HEK293 (cell line): ENCODE measurements around the gene ITPRIPL2.

Experiments used
- GFI1B ChIP-seq: fragments of 450-650 bp; formaldehyde crosslinking; IDR thresholded peaks from 2 replicates; pipeline ENCODE4 v1.5.1; 2016; ENCODE audit warnings: missing biosample characterization, missing genetic modification characterization
- GLI2 ChIP-seq: fragments of 450-650 bp; formaldehyde crosslinking; IDR thresholded peaks from 2 replicates; pipeline ENCODE4; 2017; ENCODE audit warnings: missing biosample characterization, missing genetic modification characterization, low read depth, borderline replicate concordance
- HOXD13 ChIP-seq: sonication (generic); formaldehyde crosslinking; IDR thresholded peaks from 2 replicates; pipeline ENCODE4 v1.8.0; 2022; ENCODE audit warnings: missing genetic modification reagents, borderline replicate concordance
- OVOL3 ChIP-seq: fragments of 450-650 bp; formaldehyde crosslinking; IDR thresholded peaks from 2 replicates; pipeline ENCODE4 v1.5.1; 2016; ENCODE audit warnings: missing biosample characterization, missing genetic modification characterization
- SCRT1 ChIP-seq: fragments of 450-650 bp; formaldehyde crosslinking; IDR thresholded peaks from 2 replicates; pipeline ENCODE4 v1.5.1; 2016; ENCODE audit warnings: missing biosample characterization, missing genetic modification characterization, borderline replicate concordance
- SP3 ChIP-seq: fragments of 450-650 bp; formaldehyde crosslinking; IDR thresholded peaks from 2 replicates; pipeline ENCODE4 v1.5.1; 2016; ENCODE audit warnings: missing biosample characterization, missing genetic modification characterization
- YY2 ChIP-seq: fragments of 450-650 bp; formaldehyde crosslinking; IDR thresholded peaks from 2 replicates; pipeline ENCODE4 v1.5.1; 2016; ENCODE audit warnings: missing biosample characterization, missing genetic modification characterization
- ZFP3 ChIP-seq: fragments of 450-650 bp; formaldehyde crosslinking; IDR thresholded peaks from 2 replicates; pipeline ENCODE4 v1.5.1; 2016; ENCODE audit warnings: low read depth, missing biosample characterization, missing genetic modification characterization
- ZNF114 ChIP-seq: fragments of 450-650 bp; formaldehyde crosslinking; IDR thresholded peaks from 2 replicates; pipeline ENCODE4 v1.5.0; 2017; ENCODE audit warnings: missing biosample characterization, missing genetic modification characterization
- ZNF157 ChIP-seq: fragments of 450-650 bp; formaldehyde crosslinking; IDR thresholded peaks from 2 replicates; pipeline ENCODE4 v1.5.1; 2016; ENCODE audit warnings: missing biosample characterization, missing genetic modification characterization
- ZNF211 ChIP-seq: fragments of 450-650 bp; formaldehyde crosslinking; IDR thresholded peaks from 2 replicates; pipeline ENCODE4 v1.5.1; 2016; ENCODE audit warnings: low read depth, missing biosample characterization, missing genetic modification characterization
- ZNF221 ChIP-seq: fragments of 450-650 bp; formaldehyde crosslinking; IDR thresholded peaks from 2 replicates; pipeline ENCODE4 v1.5.1; 2017; ENCODE audit warnings: missing biosample characterization, missing genetic modification characterization, borderline replicate concordance
- ZNF280C ChIP-seq: fragments of 450-650 bp; formaldehyde crosslinking; IDR thresholded peaks from 2 replicates; pipeline ENCODE4 v1.5.1; 2016; ENCODE audit warnings: missing biosample characterization, missing genetic modification characterization
- ZNF324 ChIP-seq: fragments of 450-650 bp; formaldehyde crosslinking; IDR thresholded peaks from 2 replicates; pipeline ENCODE4 v1.5.1; 2016; ENCODE audit warnings: missing biosample characterization, missing genetic modification characterization
- ZNF341 ChIP-seq: fragments of 450-650 bp; formaldehyde crosslinking; IDR thresholded peaks from 2 replicates; pipeline ENCODE4; 2016; ENCODE audit warnings: low read depth, missing biosample characterization, missing genetic modification characterization
- ZNF354C ChIP-seq: fragments of 450-650 bp; formaldehyde crosslinking; IDR thresholded peaks from 2 replicates; pipeline ENCODE4 v1.5.1; 2016; ENCODE audit warnings: missing biosample characterization, missing genetic modification characterization, low read depth, borderline replicate concordance
- ZNF529 ChIP-seq: fragments of 450-650 bp; formaldehyde crosslinking; IDR thresholded peaks from 2 replicates; pipeline ENCODE4 v1.5.1; 2017; ENCODE audit warnings: missing genetic modification characterization, missing biosample characterization; ENCODE audit not compliant: insufficient replicate concordance
- ZNF530 ChIP-seq: fragments of 450-650 bp; formaldehyde crosslinking; IDR thresholded peaks from 2 replicates; pipeline ENCODE4 v1.5.1; 2016; ENCODE audit warnings: low read depth, missing biosample characterization, missing genetic modification characterization
- ZNF558 ChIP-seq: fragments of 450-650 bp; formaldehyde crosslinking; IDR thresholded peaks from 2 replicates; pipeline ENCODE4 v1.5.1; 2016; ENCODE audit warnings: missing biosample characterization, missing genetic modification characterization
- ZNF692 ChIP-seq: fragments of 450-650 bp; formaldehyde crosslinking; IDR thresholded peaks from 2 replicates; pipeline ENCODE4 v1.5.1; 2016; ENCODE audit warnings: missing biosample characterization, missing genetic modification characterization
- ZNF704 ChIP-seq: fragments of 450-650 bp; formaldehyde crosslinking; IDR thresholded peaks from 2 replicates; pipeline ENCODE4 v1.5.1; 2016; ENCODE audit warnings: missing biosample characterization, missing genetic modification characterization
- ZNF76 ChIP-seq: fragments of 450-650 bp; formaldehyde crosslinking; IDR thresholded peaks from 2 replicates; pipeline ENCODE4; 2016; ENCODE audit warnings: low read depth, missing biosample characterization, missing genetic modification characterization, borderline replicate concordance
- ZNF791 ChIP-seq: fragments of 450-650 bp; formaldehyde crosslinking; IDR thresholded peaks from 2 replicates; pipeline ENCODE4 v1.5.1; 2016; ENCODE audit warnings: missing biosample characterization, missing genetic modification characterization
- TF ChIP-seq, protein P1 (sequence below): fragments of 450-650 bp; formaldehyde crosslinking; IDR thresholded peaks from 2 replicates; pipeline ENCODE4 v1.5.1; 2016; ENCODE audit warnings: missing biosample characterization, missing genetic modification characterization
- TF ChIP-seq, protein P2 (sequence below): fragments of 450-650 bp; formaldehyde crosslinking; IDR thresholded peaks from 2 replicates; pipeline ENCODE4 v1.5.1; 2016; ENCODE audit warnings: missing biosample characterization, missing genetic modification characterization
- TF ChIP-seq, protein P3 (sequence below): fragments of 450-650 bp; formaldehyde crosslinking; IDR thresholded peaks from 2 replicates; pipeline ENCODE4 v1.5.1; 2016; ENCODE audit warnings: missing biosample characterization, missing genetic modification characterization
- TF ChIP-seq, protein P4 (sequence below): fragments of 450-650 bp; formaldehyde crosslinking; IDR thresholded peaks from 2 replicates; pipeline ENCODE4 v1.5.1; 2017; ENCODE audit warnings: missing biosample characterization, missing genetic modification characterization

The ITPRIPL2 gene

GRCh38 chr16:19067349-19068236 is 46.2 kb upstream of the ITPRIPL2 start, which contains the start of gene COQ7 (continued):
- TF ChIP-seq, protein P1, sequence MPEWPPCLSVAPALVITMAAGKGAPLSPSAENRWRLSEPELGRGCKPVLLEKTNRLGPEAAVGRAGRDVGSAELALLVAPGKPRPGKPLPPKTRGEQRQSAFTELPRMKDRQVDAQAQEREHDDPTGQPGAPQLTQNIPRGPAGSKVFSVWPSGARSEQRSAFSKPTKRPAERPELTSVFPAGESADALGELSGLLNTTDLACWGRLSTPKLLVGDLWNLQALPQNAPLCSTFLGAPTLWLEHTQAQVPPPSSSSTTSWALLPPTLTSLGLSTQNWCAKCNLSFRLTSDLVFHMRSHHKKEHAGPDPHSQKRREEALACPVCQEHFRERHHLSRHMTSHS = no peak
- TF ChIP-seq, protein P2, sequence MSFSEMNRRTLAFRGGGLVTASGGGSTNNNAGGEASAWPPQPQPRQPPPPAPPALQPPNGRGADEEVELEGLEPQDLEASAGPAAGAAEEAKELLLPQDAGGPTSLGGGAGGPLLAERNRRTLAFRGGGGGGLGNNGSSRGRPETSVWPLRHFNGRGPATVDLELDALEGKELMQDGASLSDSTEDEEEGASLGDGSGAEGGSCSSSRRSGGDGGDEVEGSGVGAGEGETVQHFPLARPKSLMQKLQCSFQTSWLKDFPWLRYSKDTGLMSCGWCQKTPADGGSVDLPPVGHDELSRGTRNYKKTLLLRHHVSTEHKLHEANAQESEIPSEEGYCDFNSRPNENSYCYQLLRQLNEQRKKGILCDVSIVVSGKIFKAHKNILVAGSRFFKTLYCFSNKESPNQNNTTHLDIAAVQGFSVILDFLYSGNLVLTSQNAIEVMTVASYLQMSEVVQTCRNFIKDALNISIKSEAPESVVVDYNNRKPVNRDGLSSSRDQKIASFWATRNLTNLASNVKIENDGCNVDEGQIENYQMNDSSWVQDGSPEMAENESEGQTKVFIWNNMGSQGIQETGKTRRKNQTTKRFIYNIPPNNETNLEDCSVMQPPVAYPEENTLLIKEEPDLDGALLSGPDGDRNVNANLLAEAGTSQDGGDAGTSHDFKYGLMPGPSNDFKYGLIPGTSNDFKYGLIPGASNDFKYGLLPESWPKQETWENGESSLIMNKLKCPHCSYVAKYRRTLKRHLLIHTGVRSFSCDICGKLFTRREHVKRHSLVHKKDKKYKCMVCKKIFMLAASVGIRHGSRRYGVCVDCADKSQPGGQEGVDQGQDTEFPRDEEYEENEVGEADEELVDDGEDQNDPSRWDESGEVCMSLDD = peak; percentile 97
- 0 out of 2 replicates have a peak, but pooled peaks have one; percentile 30 for TF ChIP-seq ZNF558 (tag by site-specific recombination)
- no peak for TF ChIP-seq GLI2 (tag by site-specific recombination)
- TF ChIP-seq ZNF211 (tag by site-specific recombination) = no peak
- TF ChIP-seq ZFP3 = no peak
- TF ChIP-seq GFI1B = peak; percentile 5; the same call in 1 of the 2 replicates
- no peak for TF ChIP-seq ZNF704 (tag by site-specific recombination)
- no peak for TF ChIP-seq ZNF114 (tag by site-specific recombination)
- TF ChIP-seq ZNF324 (tag by site-specific recombination) = peak; percentile 85
- TF ChIP-seq, protein P3, sequence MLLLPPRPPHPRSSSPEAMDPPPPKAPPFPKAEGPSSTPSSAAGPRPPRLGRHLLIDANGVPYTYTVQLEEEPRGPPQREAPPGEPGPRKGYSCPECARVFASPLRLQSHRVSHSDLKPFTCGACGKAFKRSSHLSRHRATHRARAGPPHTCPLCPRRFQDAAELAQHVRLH (tag by site-specific recombination) = peak; percentile 49; the same call in 1 of the 2 replicates
- TF ChIP-seq ZNF280C (tag by site-specific recombination) = no peak
- no peak for TF ChIP-seq ZNF354C (tag by site-specific recombination)
- TF ChIP-seq, protein P4, sequence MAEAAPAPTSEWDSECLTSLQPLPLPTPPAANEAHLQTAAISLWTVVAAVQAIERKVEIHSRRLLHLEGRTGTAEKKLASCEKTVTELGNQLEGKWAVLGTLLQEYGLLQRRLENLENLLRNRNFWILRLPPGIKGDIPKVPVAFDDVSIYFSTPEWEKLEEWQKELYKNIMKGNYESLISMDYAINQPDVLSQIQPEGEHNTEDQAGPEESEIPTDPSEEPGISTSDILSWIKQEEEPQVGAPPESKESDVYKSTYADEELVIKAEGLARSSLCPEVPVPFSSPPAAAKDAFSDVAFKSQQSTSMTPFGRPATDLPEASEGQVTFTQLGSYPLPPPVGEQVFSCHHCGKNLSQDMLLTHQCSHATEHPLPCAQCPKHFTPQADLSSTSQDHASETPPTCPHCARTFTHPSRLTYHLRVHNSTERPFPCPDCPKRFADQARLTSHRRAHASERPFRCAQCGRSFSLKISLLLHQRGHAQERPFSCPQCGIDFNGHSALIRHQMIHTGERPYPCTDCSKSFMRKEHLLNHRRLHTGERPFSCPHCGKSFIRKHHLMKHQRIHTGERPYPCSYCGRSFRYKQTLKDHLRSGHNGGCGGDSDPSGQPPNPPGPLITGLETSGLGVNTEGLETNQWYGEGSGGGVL = no peak
- TF ChIP-seq ZNF157 (tag by site-specific recombination) = no peak
- no peak for TF ChIP-seq HOXD13 (CRISPR knock-in tag)
- TF ChIP-seq SCRT1 = no peak
- TF ChIP-seq YY2 = no peak
- no peak for TF ChIP-seq ZNF791 (tag by site-specific recombination)
- TF ChIP-seq ZNF692 (tag by site-specific recombination) = peak; percentile 70; the same call in 1 of the 2 replicates
- TF ChIP-seq ZNF221 (tag by site-specific recombination) = no peak
- TF ChIP-seq ZNF530 (tag by site-specific recombination) = no peak
- peak; percentile 80 for TF ChIP-seq ZNF76
- peak; percentile 15; the same call in 1 of the 2 replicates for TF ChIP-seq OVOL3
- no peak for TF ChIP-seq ZNF529 (tag by site-specific recombination)
- TF ChIP-seq ZNF341 (tag by site-specific recombination) = 0 out of 2 replicates have a peak, but pooled peaks have one; percentile 7
- TF ChIP-seq SP3 (tag by site-specific recombination) = peak; percentile 82
